NT2/D1 (cell line): ENCODE results near the gene COLEC11.

Experiments used
- DNase-seq: peaks from one replicate; pipeline ENCODE4 v3.0.0-alpha.2; 2011; ENCODE audit warnings: low read depth, low spot score
- H3K27me3 ChIP-seq: 2 replicates; pipeline ENCODE4 v1.6.0; 2011; ENCODE audit warnings: mild to moderate bottlenecking; ENCODE audit not compliant: insufficient read length, insufficient read depth
- H3K36me3 ChIP-seq: 2 replicates; pipeline ENCODE4 v1.6.1; 2011; ENCODE audit warnings: mild to moderate bottlenecking, low read length, mixed read lengths; ENCODE audit not compliant: insufficient read depth, insufficient read length
- H3K4me1 ChIP-seq: 2 replicates; pipeline ENCODE4 v1.5.1; 2011; ENCODE audit not compliant: insufficient read depth, insufficient read length
- H3K4me3 ChIP-seq: 2 replicates; pipeline ENCODE4 v1.5.1; 2011; ENCODE audit warnings: low read depth; ENCODE audit not compliant: insufficient read length
- H3K9ac ChIP-seq: 2 replicates; pipeline ENCODE4 v1.6.0; 2011; ENCODE audit warnings: low read depth; ENCODE audit not compliant: insufficient read length
- H3K9me3 ChIP-seq: 2 replicates; pipeline ENCODE4 v1.5.1; 2011; ENCODE audit warnings: mild to moderate bottlenecking, low read length; ENCODE audit not compliant: insufficient read depth
- SUZ12 ChIP-seq: IDR thresholded peaks from 2 replicates; pipeline ENCODE4 v1.6.1; 2011; ENCODE audit not compliant: insufficient read length, insufficient read depth; ENCODE audit errors: extremely low read depth
- YY1 ChIP-seq: IDR thresholded peaks from 2 replicates; pipeline ENCODE4 v1.6.1; 2011; ENCODE audit not compliant: insufficient read length, insufficient read depth
- ZNF274 ChIP-seq: IDR thresholded peaks from 2 replicates; pipeline ENCODE4 v1.6.1; 2011; ENCODE audit warnings: mild to moderate bottlenecking, low read depth, low read length

COLEC11 gene

DNA sequence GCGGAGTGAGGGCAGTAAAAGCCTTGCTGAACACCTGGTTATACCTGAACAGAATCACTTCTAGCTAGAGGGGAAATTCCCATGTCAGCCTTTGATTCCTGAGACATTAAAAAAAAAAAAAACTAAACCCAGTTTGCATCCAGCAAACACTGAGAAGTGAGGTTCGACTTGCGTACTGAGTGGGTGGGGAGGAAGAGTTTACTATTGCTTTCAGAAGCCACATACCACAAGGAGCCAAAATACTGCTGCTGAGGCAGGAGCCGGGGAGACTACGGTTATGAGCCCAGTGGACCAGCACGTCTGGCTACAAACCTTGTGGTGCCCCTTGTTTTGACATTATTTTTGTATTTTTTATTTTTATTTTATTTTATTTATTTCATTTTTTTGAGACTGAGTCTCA, 2.7 kb downstream of the COLEC11 start:
- Histone ChIP-seq H3K27me3 (no peaks in the 10 kb centered on the region), H3K36me3 (no peaks in the 10 kb centered on the region), H3K9ac (no peak overlapping the region), H3K4me3 (no peak overlapping the region), H3K9me3 (no peaks in the 10 kb centered on the region), H3K4me1 (peaks cover 3% of the 10 kb centered on the region)
- no peak for TF ChIP-seq SUZ12
- TF ChIP-seq YY1: no peak
- no peak for TF ChIP-seq ZNF274
- DNase-seq: no peak

DNA sequence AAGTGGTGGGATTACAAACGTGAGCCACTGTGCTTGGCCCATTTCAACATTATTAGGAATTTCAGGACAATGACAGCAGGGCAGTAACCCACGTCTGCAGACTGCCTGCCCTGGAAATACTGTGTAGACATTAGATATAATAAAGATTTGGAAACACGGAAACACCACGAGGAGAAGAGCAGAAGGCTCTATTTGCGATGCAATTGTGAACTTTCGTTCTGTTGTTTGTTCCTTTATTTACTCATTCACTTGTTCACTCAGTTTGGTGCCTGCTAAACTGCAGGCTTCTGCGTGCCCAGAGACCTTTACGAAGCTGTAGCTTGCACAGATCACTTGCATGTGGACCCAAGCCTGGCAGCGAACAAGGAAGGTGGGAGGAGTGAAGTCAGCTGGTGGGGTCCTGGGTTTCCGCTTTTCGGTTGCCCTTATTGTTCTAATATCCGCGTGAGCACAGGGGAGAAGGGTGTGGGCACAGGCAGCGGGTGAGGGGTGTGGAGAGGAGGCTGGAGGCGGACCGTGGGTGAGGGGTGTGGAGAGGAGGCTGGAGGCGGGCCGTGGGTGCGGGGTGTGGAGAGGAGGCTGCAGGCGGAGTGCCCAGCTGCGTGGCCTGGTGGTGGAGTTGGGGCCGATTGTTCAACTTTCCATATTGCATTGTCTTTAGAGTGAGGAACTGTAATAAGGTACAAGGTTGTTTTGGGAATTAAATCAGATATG, 3.4 kb downstream of the COLEC11 start:
- H3K9me3 ChIP-seq: no peaks in the 10 kb centered on the region

DNA sequence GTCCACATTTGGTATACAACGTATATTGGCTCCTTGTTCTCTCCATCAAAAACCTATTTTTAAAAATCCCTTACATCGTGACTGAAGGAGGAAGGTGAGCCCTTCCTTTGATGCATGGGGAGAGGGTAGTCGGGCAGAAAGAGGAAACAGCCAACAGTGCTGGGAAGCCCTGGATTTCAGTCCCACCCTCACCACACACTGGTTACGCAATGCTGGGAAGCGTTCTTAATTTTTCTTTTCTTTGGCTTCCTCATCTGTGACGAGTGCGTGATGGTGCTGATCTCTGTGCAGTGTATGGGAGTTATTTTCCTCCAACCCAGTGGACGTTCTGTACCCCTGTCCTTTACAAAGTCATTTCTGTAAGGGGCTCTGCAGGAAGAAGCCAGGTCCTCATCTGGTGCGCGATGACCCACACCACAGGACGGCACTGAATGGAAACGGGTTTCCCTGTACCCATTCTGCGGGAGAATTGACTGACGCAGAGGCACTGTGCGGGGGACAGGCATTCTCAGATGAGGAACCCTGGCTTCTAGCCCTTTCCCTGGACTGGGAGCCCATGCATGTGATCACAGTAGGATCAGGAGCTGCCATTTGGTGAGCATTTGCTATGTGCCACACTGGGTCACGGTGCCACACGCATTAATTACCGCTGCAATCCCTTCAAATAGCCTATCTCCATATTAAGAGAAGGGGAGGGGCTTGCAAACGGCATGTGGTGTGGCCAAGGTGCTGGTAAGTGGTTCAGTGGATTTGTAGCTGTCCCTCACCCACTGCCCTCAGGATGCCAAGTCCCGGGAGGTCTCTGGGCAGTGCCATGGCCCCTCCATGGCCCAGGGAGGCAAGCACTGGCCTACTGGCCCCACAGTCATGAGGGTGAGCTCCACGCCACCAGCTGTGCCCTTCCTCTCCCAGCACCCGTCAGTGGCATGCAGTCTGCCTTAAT, 4.3 kb downstream of the COLEC11 start:
- H3K4me3 ChIP-seq: no peak overlapping the region
- no peaks in the 10 kb centered on the region for H3K27me3 ChIP-seq
- no peak overlapping the region for H3K9ac ChIP-seq
- no peaks in the 10 kb centered on the region for H3K36me3 ChIP-seq
- no peak for DNase-seq
- H3K4me1 ChIP-seq: peaks cover 3% of the 10 kb centered on the region
- no peaks in the 10 kb centered on the region for H3K9me3 ChIP-seq
- TF ChIP-seq ZNF274: no peak
- TF ChIP-seq SUZ12: no peak
- no peak for TF ChIP-seq YY1

More for the DNA sequence above, 3.4 kb downstream of the COLEC11 start:
- peaks cover 3% of the 10 kb centered on the region for H3K4me1 ChIP-seq
- no peak overlapping the region for H3K4me3 ChIP-seq
- H3K27me3 ChIP-seq: no peaks in the 10 kb centered on the region
- no peak overlapping the region for H3K9ac ChIP-seq
- H3K36me3 ChIP-seq: no peaks in the 10 kb centered on the region
- no peak for TF ChIP-seq YY1
- no peak for TF ChIP-seq SUZ12
- TF ChIP-seq ZNF274: no peak
- DNase-seq: no peak

DNA sequence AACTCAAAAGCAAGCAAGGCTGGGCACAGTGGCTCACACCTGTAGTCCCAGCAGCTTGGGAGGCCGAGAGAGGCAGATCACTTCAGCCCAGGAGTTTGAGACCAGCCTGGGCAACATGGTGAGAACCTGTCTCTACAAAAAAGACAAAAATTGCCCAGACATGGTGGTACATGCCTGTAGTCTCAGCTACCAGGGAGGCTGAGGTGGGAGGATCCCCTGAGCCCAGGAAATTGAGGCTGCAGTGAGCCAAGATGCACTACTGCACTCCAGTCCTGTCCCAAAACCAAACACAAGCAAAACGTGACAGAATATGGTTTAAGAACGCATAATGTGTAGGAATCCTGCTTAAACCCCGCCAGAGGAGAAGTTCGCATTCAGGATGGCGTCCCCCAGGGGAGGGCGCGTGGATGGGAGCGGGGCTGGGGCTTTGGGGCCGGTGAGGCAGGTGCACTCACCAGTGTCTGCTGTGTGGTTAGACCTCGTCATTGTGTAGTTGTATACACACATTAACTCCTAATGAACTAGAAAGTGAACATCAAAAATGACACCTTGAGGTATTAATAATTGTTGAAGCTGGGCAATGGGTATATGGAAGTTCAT, 5.4 kb downstream of the COLEC11 start:
- TF ChIP-seq YY1 (no peak), SUZ12 (no peak), ZNF274 (no peak)
- no peaks in the 10 kb centered on the region for H3K9me3 ChIP-seq
- H3K9ac ChIP-seq: no peak overlapping the region
- H3K36me3 ChIP-seq: no peaks in the 10 kb centered on the region
- peaks cover 3% of the 10 kb centered on the region for H3K4me1 ChIP-seq
- DNase-seq: no peak
- no peaks in the 10 kb centered on the region for H3K27me3 ChIP-seq
- H3K4me3 ChIP-seq: no peak overlapping the region

DNA sequence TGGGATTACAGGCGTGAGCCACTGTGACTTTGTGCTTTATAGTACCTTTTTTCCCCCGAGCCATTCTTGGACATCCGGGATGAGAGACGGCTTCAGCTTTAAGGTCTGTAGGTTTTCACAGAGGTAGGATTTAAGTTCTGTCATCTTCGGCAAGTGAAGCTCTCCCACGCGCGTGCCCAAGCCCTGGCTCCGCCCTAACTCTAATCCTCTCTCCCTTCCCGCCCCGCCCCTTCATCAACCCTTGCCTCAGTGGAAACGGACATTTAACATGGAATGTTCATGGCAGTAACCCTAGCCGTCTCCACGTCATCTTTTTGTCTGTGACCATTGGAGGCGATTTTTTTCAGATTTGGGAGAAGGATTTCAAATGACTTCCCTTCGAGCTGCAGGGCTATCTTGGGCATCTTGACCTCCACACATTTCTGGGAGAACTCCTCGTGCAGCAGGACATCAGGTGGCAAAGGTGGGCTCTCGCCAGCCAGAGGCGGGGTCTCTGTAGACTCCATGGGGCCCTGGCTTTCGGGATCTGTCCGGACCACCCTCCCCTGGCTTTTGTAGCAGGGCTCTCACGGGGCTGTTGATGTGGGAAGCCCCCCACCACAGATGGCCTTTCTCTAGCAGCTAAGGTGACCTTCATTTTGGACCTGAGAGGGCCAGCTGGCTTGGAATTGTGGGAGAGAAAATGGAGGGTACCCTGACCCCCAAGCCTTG, 6.8 kb downstream of the COLEC11 start:
- Histone ChIP-seq H3K36me3 (no peaks in the 10 kb centered on the region), H3K27me3 (no peaks in the 10 kb centered on the region), H3K9ac (no peak overlapping the region), H3K4me3 (no peak overlapping the region), H3K4me1 (peaks cover 2% of the 10 kb centered on the region), H3K9me3 (no peaks in the 10 kb centered on the region)
- DNase-seq: no peak
- TF ChIP-seq ZNF274: no peak
- no peak for TF ChIP-seq YY1
- TF ChIP-seq SUZ12: no peak

DNA sequence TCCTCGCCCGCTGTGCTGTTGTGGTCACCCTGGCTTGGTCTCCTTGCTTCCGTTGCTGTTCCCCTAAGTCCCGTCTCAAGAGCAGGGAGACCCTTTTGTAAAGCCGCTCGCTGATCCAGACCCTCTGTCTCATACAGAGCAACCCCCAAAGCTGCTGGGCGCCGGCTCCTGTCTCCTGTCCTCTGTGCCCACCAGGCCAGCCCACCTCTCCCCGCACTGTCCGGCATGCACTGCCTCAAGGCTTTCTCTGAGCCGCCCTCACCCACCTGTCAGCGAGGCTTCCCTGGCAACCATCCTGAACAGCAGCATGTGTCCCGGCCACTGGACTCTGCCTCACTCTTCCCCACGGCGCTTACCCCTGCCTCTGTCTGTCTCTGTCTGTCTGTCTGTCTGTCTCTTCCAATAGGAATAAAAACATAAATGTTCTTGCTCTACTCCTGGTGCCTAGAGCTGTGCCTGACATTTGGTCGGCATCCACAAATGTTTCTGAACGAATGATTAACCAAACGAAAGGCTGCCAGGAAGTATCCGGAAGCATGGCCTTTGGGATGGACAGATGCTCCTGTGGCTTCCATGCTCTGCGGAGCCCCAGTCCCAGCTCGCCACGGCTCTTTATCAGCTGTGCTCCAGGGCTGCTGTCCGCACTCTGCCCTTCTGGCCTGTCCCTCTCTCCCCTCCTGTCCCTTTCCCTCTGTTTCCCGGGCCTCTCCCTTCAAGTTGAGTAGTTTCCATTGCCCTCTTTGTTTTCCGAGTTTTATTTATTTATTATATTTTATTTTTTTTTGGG, 7.8 kb downstream of the COLEC11 start:
- H3K4me1 ChIP-seq: no peaks in the 10 kb centered on the region
- H3K9ac ChIP-seq: no peak overlapping the region
- H3K9me3 ChIP-seq: no peaks in the 10 kb centered on the region
- no peaks in the 10 kb centered on the region for H3K27me3 ChIP-seq
- H3K36me3 ChIP-seq: no peaks in the 10 kb centered on the region
- TF ChIP-seq SUZ12 (no peak), YY1 (no peak), ZNF274 (no peak)
- no peak overlapping the region for H3K4me3 ChIP-seq
- no peak for DNase-seq
